ENCODE measurements around the gene ST3GAL3. TPM values are rescaled to one million over a fixed set of nuclear protein-coding genes. Genes with fewer than 3 reads are reported as not detected.
A peak's percentile ranks its signal among the peaks of the same experiment; 100 is the strongest.

The ST3GAL3 gene
- total RNA-seq, 2 donors from 2014 or later, result 13.8 to 35.0 TPM

DNA sequence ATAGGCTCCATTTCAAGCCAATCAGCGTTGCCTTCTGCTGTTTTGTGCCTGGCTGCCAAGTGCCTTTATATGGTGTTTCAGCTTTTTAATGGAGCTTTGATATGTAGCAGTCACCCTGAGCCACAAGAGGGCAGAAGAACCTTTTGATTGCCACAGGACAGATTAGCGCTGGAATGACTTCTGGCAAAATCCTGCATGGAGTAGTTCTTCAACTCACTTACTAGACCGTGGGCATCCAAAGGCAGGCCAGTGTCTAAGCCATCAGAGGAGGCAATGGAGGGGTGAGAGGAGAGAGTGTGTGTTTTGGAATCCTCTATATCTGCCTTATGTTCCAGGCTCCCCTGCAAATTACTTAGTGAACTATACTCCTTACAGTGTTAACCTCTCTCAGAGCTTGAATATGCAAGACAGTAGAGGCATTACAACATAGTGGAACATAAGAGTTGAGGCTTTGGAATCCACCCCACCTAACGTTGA, 56.2 kb downstream of the ST3GAL3 start:
- WGBS, result 2% methylated on average over 4 of the region's 4 CpGs
- Histone ChIP-seq H3K4me3 (no peak overlapping the region), H3K4me1 (replicated peaks) (no peaks in the 10 kb centered on the region), H3K27me3 (replicated peaks; ENCODE audit: insufficient read depth) (no peaks in the 10 kb centered on the region), H3K9me3 (no peaks in the 10 kb centered on the region), H3K36me3 (no peaks in the 10 kb centered on the region), H3K27ac (no peak overlapping the region)
- intact Hi-C loops (cut with DNase I), result loop anchor here (1.0 to 5.0 kb wide), 3 partner anchors 171 to 274 kb away; no protein-coding TSS in a partner anchor
- DNase-seq (ENCODE audit: low spot score), result peak; percentile 84
- TF ChIP-seq POLR2AphosphoS5 (IDR thresholded peaks at IDR 0.05) (peak; percentile 85), POLR2A (IDR thresholded peaks at IDR 0.05) (no peak)
- TF ChIP-seq, protein P1, sequence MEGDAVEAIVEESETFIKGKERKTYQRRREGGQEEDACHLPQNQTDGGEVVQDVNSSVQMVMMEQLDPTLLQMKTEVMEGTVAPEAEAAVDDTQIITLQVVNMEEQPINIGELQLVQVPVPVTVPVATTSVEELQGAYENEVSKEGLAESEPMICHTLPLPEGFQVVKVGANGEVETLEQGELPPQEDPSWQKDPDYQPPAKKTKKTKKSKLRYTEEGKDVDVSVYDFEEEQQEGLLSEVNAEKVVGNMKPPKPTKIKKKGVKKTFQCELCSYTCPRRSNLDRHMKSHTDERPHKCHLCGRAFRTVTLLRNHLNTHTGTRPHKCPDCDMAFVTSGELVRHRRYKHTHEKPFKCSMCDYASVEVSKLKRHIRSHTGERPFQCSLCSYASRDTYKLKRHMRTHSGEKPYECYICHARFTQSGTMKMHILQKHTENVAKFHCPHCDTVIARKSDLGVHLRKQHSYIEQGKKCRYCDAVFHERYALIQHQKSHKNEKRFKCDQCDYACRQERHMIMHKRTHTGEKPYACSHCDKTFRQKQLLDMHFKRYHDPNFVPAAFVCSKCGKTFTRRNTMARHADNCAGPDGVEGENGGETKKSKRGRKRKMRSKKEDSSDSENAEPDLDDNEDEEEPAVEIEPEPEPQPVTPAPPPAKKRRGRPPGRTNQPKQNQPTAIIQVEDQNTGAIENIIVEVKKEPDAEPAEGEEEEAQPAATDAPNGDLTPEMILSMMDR (IDR thresholded peaks at IDR 0.05), result peak; percentile 32 to 95 (median 86)

DNA sequence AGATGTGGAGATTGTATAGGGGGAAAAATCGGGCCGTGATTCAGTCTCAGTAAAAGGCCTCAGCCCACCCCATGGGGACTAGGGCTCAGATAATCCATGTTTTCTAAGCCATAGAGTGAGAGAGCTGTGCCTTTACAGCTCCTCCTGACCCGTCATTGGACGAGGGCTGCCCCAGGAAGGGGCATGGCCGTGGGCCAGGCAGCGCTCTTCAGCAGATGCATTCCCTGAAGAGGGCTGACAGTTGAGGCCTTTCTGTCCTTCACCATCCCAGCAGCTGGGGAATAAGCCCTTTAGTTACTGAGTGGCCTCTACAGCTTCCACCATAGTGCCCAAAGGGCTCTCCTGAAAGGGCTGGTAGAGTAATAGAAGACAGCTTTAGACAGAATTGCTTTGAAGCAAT, 57.2 kb downstream of the ST3GAL3 start:
- intact Hi-C loops (cut with DNase I), result loop anchor here (2.0 to 5.0 kb wide), 3 partner anchors 56 to 273 kb away; no protein-coding TSS in a partner anchor
- DNase-seq (ENCODE audit: low spot score), result no peak
- Histone ChIP-seq H3K27ac (no peak overlapping the region), H3K4me1 (replicated peaks) (no peaks in the 10 kb centered on the region), H3K9me3 (no peaks in the 10 kb centered on the region), H3K36me3 (no peaks in the 10 kb centered on the region), H3K4me3 (no peak overlapping the region), H3K27me3 (replicated peaks; ENCODE audit: insufficient read depth) (no peaks in the 10 kb centered on the region)
- WGBS, result 92% methylated on average over 6 of the region's 6 CpGs
- TF ChIP-seq POLR2AphosphoS5 (IDR thresholded peaks at IDR 0.05), result no peak
- TF ChIP-seq POLR2A (IDR thresholded peaks at IDR 0.05), result no peak
- TF ChIP-seq, protein P1 (IDR thresholded peaks at IDR 0.05), result no peak

DNA sequence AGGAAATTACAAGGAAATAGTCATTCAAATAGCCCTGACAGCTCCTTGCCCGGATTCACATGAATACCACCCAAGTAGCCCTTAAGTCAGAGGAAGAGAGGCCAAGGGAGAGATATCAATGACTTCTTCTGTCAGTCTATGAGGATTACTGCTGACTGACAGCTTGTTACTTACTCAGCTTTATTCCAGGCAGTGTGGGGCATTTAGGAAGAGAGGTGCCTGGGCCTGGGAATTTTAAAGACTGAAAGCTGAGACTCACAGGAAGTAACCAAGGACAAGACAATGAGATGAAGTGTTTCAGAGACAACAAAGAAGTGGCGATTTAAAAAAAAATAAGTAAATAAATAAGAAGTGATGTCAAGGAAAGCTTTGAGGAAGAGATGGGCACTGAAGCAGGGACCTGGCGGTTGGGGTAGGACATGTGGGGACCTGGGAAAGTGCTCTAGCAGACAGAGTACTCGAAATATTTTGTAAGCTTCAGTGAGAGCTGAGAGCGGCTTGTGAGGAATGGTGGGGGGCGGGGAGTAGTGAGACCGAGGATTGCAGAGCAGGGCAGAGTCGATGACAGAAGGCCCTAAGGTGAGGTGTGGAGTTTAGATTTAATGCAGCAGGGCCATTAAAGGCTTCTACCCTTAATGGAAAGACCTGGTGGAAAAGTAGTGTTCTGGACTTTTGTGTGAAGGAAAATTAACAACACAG, 58.9 kb downstream of the ST3GAL3 start:
- Histone ChIP-seq H3K4me3 (no peak overlapping the region), H3K9me3 (no peaks in the 10 kb centered on the region), H3K4me1 (replicated peaks) (no peaks in the 10 kb centered on the region), H3K36me3 (no peaks in the 10 kb centered on the region), H3K27me3 (replicated peaks; ENCODE audit: insufficient read depth) (no peaks in the 10 kb centered on the region), H3K27ac (peak overlapping the region; percentile 30 to 37)
- no peak for TF ChIP-seq POLR2AphosphoS5 (IDR thresholded peaks at IDR 0.05)
- TF ChIP-seq, protein P1 (IDR thresholded peaks at IDR 0.05), result no peak
- no peak for TF ChIP-seq POLR2A (IDR thresholded peaks at IDR 0.05)
- no peak for DNase-seq (ENCODE audit: low spot score)
- intact Hi-C loops (cut with DNase I), result no loop called here
- 44% methylated on average over 8 of the region's 8 CpGs for whole genome bisulfite sequencing

DNA sequence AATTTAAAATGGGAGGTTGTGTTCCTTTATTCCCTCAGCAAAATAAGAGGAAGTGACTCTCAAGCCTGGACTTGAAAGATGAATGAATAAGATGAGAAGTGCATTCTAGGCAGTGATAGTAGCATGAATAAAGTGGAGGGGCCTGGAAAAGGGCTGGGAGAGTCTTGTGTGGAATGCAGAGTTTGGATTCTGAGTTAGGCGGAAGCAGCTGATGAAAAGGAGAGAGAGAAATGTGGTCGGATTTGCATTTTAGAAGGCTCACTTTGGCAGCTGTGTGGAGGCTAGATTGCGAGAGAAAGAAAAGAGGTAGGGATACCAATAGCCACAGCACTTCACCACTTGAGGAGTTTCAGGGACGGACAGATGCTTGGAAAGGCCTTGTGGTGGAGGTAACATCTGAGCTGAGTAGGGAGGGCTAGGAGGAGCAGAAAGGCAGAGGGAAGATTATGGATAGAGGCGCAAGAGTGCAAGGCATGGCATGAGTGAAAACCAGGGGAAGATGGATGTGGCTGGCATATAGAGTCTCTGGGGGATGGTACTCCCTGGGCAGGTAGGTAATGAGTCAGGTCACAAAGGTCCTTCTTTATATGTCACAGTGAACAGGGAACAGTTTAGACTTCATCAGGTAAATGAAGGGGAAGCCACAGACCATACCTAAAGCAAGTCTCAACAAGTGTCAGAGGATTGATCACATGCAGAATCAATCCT, 59.6 kb downstream of the ST3GAL3 start:
- no peaks in the 10 kb centered on the region for H3K27me3 ChIP-seq (replicated peaks; ENCODE audit: insufficient read depth)
- H3K4me3 ChIP-seq, result no peak overlapping the region
- no peaks in the 10 kb centered on the region for H3K4me1 ChIP-seq (replicated peaks)
- H3K9me3 ChIP-seq, result no peaks in the 10 kb centered on the region
- no peaks in the 10 kb centered on the region for H3K36me3 ChIP-seq
- whole genome bisulfite sequencing, result 68% methylated on average over 5 of the region's 5 CpGs
- TF ChIP-seq, protein P1 (IDR thresholded peaks at IDR 0.05), result no peak
- TF ChIP-seq POLR2A (IDR thresholded peaks at IDR 0.05), result no peak
- TF ChIP-seq POLR2AphosphoS5 (IDR thresholded peaks at IDR 0.05), result no peak
- H3K27ac ChIP-seq, result peak overlapping the region in 1 of 2 donors; percentile 37
- intact Hi-C loops (cut with DNase I), result no loop called here
- DNase-seq (ENCODE audit: low spot score), result no peak

Data from prostate gland (tissue), 2 donors.